ENCODE data around the gene CSNK1G1.
"Not testable (repeated sequence)": the region's sequence is repeated elsewhere in the genome, so short reads cannot be mapped to it uniquely, and the experiment has no call there.

The CSNK1G1 gene

DNA sequence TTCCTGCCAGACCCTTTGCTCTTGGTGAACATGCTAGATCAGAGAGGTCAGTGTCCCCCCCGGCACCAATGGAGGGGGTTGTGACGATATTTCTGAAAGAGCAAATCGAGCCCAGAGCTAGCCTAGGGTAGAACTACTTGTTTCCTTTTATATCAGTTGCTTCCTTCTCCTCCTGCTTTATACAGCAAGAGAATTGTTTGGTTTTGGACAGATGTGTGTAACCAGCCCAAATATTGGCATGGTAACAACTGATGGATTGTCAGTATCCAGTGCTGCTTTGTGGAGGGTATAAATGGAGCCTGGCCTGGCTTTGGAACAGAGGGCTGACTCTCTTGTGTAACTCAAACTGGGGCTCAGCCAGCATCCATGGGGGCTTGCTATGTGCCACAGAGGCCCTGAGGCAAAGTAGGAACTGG is 233.0 kb downstream of the CSNK1G1 start:
- no peak for DNase-seq

DNA sequence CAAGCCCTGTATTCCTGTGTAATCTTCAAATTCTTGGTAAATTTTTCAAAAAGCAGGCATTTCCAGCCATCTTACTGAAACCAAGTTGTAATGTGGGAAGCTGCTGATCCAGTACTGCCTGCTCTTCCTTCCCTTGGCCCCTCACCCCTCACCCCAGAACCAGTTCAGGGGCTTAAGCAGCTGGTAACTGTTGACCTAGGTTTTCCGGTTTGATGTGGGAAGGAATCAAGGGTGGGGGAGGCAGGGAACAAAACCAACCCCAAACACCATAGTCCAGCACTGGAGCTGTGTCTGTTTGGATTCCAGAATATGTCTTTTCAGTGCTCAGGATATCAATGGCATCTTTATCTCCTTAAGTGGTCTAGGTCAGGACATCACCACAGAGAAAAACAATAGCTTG is 233.5 kb downstream of the CSNK1G1 start:
- DNase-seq, result no peak

GRCh38 chr15:64121614-64122013 is 234.4 kb downstream of the CSNK1G1 start:
- no peak for DNase-seq

DNA sequence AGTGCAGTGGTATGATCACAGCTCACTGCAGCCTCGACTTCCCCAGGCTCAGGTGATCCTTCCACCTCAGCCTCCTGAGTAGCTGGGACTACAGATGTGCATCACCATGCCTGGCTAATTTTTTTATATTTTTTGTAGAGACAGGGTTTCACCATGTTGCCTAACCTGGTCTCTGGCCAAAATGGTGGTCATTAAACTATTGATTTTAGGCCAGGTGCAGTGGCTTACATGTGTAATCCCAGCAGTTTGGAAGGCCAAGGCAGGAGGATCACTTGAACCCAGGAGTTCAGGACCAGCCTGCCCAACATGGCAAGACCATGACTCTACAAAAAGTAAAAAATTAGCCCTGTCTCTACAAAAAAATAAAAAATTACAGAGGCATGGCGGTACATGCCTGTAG is 235.7 kb downstream of the CSNK1G1 start:
- not testable (repeated sequence) for DNase-seq

- DNase-seq, result no peak
Measured at GRCh38 chr15:64117759-64118487, 238.1 kb downstream of the CSNK1G1 start.

All from CD4-positive, alpha-beta T cell treated with Interleukin-10 for 1 hour (primary cell).